Measurements from ENCODE around the gene COL5A1.

- TF ChIP-seq EZH2 (IDR thresholded peaks at IDR 0.05; ENCODE audit: insufficient read depth, poor library complexity, severe bottlenecking) = no peak
- TF ChIP-seq EZH2phosphoT487 (IDR thresholded peaks at IDR 0.05; ENCODE audit: insufficient read depth, low read depth) = no peak
Observed at GRCh38 chr9:134606951-134607731, 34.5 kb upstream of the COL5A1 start.
